Nephron progenitor cell (in vitro differentiated cells): ENCODE measurements around the gene ATP6V1G2.

Source experiments
- DNase-seq: peaks from one replicate; pipeline ENCODE4 v3.0.0; 2021
- H3K27ac Mint-ChIP-seq: 2 replicates; pipeline ENCODE4 v1.8.0; 2021; ENCODE audit warnings: mild to moderate bottlenecking, moderate library complexity, mixed read lengths
- H3K27me3 Mint-ChIP-seq: 2 replicates; pipeline ENCODE4 v1.8.0; 2021; ENCODE audit warnings: mild to moderate bottlenecking, low read depth, mixed read lengths; ENCODE audit not compliant: poor library complexity
- H3K36me3 Mint-ChIP-seq: 2 replicates; pipeline ENCODE4 v1.8.0; 2021; ENCODE audit warnings: low read depth, mixed read lengths
- H3K4me1 Mint-ChIP-seq: 2 replicates; pipeline ENCODE4 v1.8.0; 2021; ENCODE audit warnings: mixed read lengths
- H3K4me3 Mint-ChIP-seq: 2 replicates; pipeline ENCODE4 v1.8.0; 2021; ENCODE audit warnings: mild to moderate bottlenecking, moderate library complexity, mixed read lengths
- H3K9me3 Mint-ChIP-seq: 2 replicates; pipeline ENCODE4 v1.8.0; 2021; ENCODE audit warnings: mild to moderate bottlenecking, moderate library complexity, mixed read lengths
- TF ChIP-seq, protein P1 (sequence below): fragments of 200-600 bp; sonication (generic); IDR thresholded peaks from 2 replicates; pipeline ENCODE4 v1.5.0; 2021; ENCODE audit warnings: antibody characterized with exemption

The ATP6V1G2 gene

GRCh38 chr6:31560697-31561058 is 14.3 kb upstream of the ATP6V1G2 start:
- Mint-ChIP-seq H3K9me3 (no peaks in the 10 kb centered on the region), H3K4me3 (no peak overlapping the region), H3K27ac (peak overlapping the region; percentile 93), H3K36me3 (peaks cover 32% of the 10 kb centered on the region), H3K4me1 (peaks cover 36% of the 10 kb centered on the region), H3K27me3 (peaks cover 4% of the 10 kb centered on the region)
- DNase-seq, result no peak
- TF ChIP-seq, protein P1, sequence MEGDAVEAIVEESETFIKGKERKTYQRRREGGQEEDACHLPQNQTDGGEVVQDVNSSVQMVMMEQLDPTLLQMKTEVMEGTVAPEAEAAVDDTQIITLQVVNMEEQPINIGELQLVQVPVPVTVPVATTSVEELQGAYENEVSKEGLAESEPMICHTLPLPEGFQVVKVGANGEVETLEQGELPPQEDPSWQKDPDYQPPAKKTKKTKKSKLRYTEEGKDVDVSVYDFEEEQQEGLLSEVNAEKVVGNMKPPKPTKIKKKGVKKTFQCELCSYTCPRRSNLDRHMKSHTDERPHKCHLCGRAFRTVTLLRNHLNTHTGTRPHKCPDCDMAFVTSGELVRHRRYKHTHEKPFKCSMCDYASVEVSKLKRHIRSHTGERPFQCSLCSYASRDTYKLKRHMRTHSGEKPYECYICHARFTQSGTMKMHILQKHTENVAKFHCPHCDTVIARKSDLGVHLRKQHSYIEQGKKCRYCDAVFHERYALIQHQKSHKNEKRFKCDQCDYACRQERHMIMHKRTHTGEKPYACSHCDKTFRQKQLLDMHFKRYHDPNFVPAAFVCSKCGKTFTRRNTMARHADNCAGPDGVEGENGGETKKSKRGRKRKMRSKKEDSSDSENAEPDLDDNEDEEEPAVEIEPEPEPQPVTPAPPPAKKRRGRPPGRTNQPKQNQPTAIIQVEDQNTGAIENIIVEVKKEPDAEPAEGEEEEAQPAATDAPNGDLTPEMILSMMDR, result no peak

GRCh38 chr6:31559958-31560696 is 13.7 kb upstream of the ATP6V1G2 start:
- TF ChIP-seq, protein P1, result no peak
- no peak overlapping the region for H3K4me3 Mint-ChIP-seq
- H3K9me3 Mint-ChIP-seq, result no peaks in the 10 kb centered on the region
- H3K27ac Mint-ChIP-seq, result peak overlapping the region; percentile 93
- peaks cover 32% of the 10 kb centered on the region for H3K36me3 Mint-ChIP-seq
- DNase-seq, result no peak
- peaks cover 4% of the 10 kb centered on the region for H3K27me3 Mint-ChIP-seq
- peaks cover 36% of the 10 kb centered on the region for H3K4me1 Mint-ChIP-seq

- no peak for DNase-seq
- H3K4me1 Mint-ChIP-seq, result peaks cover 31% of the 10 kb centered on the region
- no peaks in the 10 kb centered on the region for H3K9me3 Mint-ChIP-seq
- H3K4me3 Mint-ChIP-seq, result no peak overlapping the region
- H3K27ac Mint-ChIP-seq, result peak overlapping the region; percentile 93
- peaks cover 35% of the 10 kb centered on the region for H3K36me3 Mint-ChIP-seq
- TF ChIP-seq, protein P1, result no peak
- H3K27me3 Mint-ChIP-seq, result peaks cover 4% of the 10 kb centered on the region
Measured at GRCh38 chr6:31559606-31559957, 13.2 kb upstream of the ATP6V1G2 start.

GRCh38 chr6:31558631-31559500 is 12.5 kb upstream of the ATP6V1G2 start:
- TF ChIP-seq, protein P1, result no peak
- H3K4me3 Mint-ChIP-seq, result no peak overlapping the region
- H3K36me3 Mint-ChIP-seq, result peaks cover 38% of the 10 kb centered on the region
- H3K27me3 Mint-ChIP-seq, result peaks cover 3% of the 10 kb centered on the region
- H3K9me3 Mint-ChIP-seq, result no peaks in the 10 kb centered on the region
- DNase-seq, result no peak
- H3K4me1 Mint-ChIP-seq, result peaks cover 28% of the 10 kb centered on the region
- H3K27ac Mint-ChIP-seq, result peak overlapping the region; percentile 93

GRCh38 chr6:31558318-31558625 is 11.9 kb upstream of the ATP6V1G2 start:
- H3K36me3 Mint-ChIP-seq, result peaks cover 40% of the 10 kb centered on the region
- no peak overlapping the region for H3K4me3 Mint-ChIP-seq
- no peak for DNase-seq
- H3K27me3 Mint-ChIP-seq, result no peaks in the 10 kb centered on the region
- H3K27ac Mint-ChIP-seq, result no peak overlapping the region
- TF ChIP-seq, protein P1, result no peak
- no peaks in the 10 kb centered on the region for H3K9me3 Mint-ChIP-seq
- peaks cover 25% of the 10 kb centered on the region for H3K4me1 Mint-ChIP-seq
